Heart right ventricle (tissue), 16 donors: ENCODE measurements around the gene CDC42BPA. TPM values are rescaled to one million over a fixed set of nuclear protein-coding genes. Genes with fewer than 3 reads are reported as not detected.

Source experiments
- ATAC-seq, 8 donors: fragments of 200-7000 bp; cut with Tn5 transposase; one replicate each; pipeline ENCODE4 v1.9.1; 2020; ENCODE audit warnings: mild to moderate bottlenecking in 8 of 8, moderate library complexity in 8 of 8, moderate number of reproducible peaks in 1 of 8
- DNase-seq, 2 donors: peaks; one replicate each; pipeline ENCODE4 v3.0.0-alpha.2; 2020
- H3K27ac ChIP-seq, 10 donors: fragments of 200-600 bp; sonication (generic) in 2 of 10; one replicate each; pipeline versions ENCODE4 v1.5.0 to v1.8.0; 2020 to 2022; ENCODE audit warnings: mild to moderate bottlenecking in 3 of 10
- H3K27me3 ChIP-seq, 7 donors: fragments of 200-600 bp; one replicate each; pipeline ENCODE4 v1.8.0; 2021 to 2022; ENCODE audit warnings: mild to moderate bottlenecking in 2 of 7
- H3K36me3 ChIP-seq, 9 donors: fragments of 200-600 bp; sonication (generic) in 1 of 9; one replicate each; pipeline versions ENCODE4 v1.5.0 to v1.8.0; 2020 to 2022; ENCODE audit warnings: mild to moderate bottlenecking in 2 of 9
- H3K4me1 ChIP-seq, 9 donors: fragments of 200-600 bp; sonication (generic) in 1 of 9; one replicate each; pipeline versions ENCODE4 v1.5.0 to v1.8.0; 2020 to 2022; ENCODE audit warnings: mild to moderate bottlenecking in 4 of 9
- H3K4me3 ChIP-seq, 10 donors: fragments of 200-600 bp; sonication (generic) in 2 of 10; one replicate each; pipeline versions ENCODE4 v1.5.0 to v1.8.0; 2020 to 2022; ENCODE audit warnings: mild to moderate bottlenecking in 7 of 10, moderate library complexity in 2 of 10
- H3K9me3 ChIP-seq, 11 donors: fragments of 200-600 bp in 10 of 11; sonication (generic) in 2 of 11; one replicate each; pipeline versions ENCODE4 v1.5.0 to v1.8.0; 2013 to 2022; ENCODE audit warnings: mild to moderate bottlenecking in 2 of 11, control low read depth in 1 of 11, moderate library complexity in 1 of 11
- WGBS, 2 donors: extraction: QIAGEN DNeasy Blood & Tissue Kit; methylation state at CpG; one replicate each; pipeline ENCODE4 v1.1.7; 2013; ENCODE audit warnings: inconsistent platforms in 1 of 2; 5-methylcytosine and 5-hydroxymethylcytosine counted together
- intact Hi-C, 10 donors: fragments of 100-400 bp; cut with DNase I; formaldehyde crosslinking; loops; one replicate each; pipeline versions ENCODE4 v1.11.1 to v1.14.2; 2022
- polyA plus RNA-seq, 2 donors: library from polyadenylated mRNA; stranded (reverse); fragments of 200-250 nt; gene quantifications; one replicate each; pipeline ENCODE4 v1.2.3, GENCODE V29; 2013
- total RNA-seq, 10 donors: library from RNA; stranded (reverse); fragmentation: NEBNext Ultra II Directional in 3 of 10; extraction: Animal tissue kit (Norgen Biotek cat#: 25700) in 3 of 10; gene quantifications; one replicate each; pipeline versions ENCODE4 v1.2.1 to v1.2.4, GENCODE V29; 2021 to 2023
- TF ChIP-seq, protein P1 (sequence below), 9 donors: fragments of 200-600 bp; sonication (generic) in 2 of 9; IDR thresholded peaks; one replicate each; pipeline versions ENCODE4 v1.5.0 to v1.8.0; 2021 to 2022; ENCODE audit warnings: antibody characterized with exemption in 9 of 9, mild to moderate bottlenecking in 5 of 9, moderate library complexity in 1 of 9
- donor health status: Arrhythmogenic right ventricular cardiomyopathy.
- donor health status: ischemic (EF 13 %, LVEDD 7.1; RV severe dilation, severe dysfunction).
- donor health status: healthy with polysubstance abuse.
- donor health status: DM: no; HTN: yes; CAD: no.
- donor health status: DM: no; HTN: no; CAD: no.
- donor health status: ischemic (EF 25% LVEDD 6.9; RV normal size, moderate dysfunction).
- donor health status: ischemic (EF 25% LVEDD 5.7; RV mildly dilated, moderate dysfunction).
- donor health status: healthy.
- donor health status: DM: yes; HTN: yes; CAD: no.
- donor health status: Ischemic cardiomyopathy.
- donor health status: ischemic (EF 35%, LVEDD 5.7; RV mildly dilated, moderate dysfunction).
- donor health status: nonischemic (EF 11% LVEDD 7.7; RV severe dilation, severe dysfunction).
- donor health status: DM: yes; HTN: yes; CAD: no.
- donor health status: PGD.
- donor health status: ischemic (EF 29% LVEDD 5.4; RV normal size, mild dysfunction).
- donor health status: nonischemic (EF 23%, LVEDD 6.1; RV moderate dilation, normal function).

The CDC42BPA gene
- total and polyA plus RNA-seq, 12 donors, result 8.6 to 39.5 (median 31.5) TPM

DNA sequence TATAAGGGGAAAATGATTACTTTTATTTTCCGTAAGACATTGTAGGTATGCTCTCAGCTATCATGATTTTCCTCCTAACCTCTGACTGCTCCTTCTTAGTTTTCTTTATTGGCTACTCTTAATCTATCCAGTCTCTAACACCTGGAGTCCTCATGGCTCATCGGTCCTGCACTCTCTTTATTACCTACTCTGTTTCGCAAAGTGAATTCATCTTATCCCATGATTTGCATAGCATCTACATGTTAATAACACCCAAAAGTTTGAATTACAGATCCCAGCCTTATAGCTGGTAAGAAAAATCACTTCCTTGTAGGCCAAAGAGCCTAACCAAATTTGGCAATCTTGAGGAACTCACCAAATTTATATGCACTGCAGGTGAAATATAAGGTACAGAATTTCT, 136.3 kb downstream of the CDC42BPA start:
- no peak for DNase-seq
- no peak for ATAC-seq
- peaks cover 0 to 6% (median 2%) of the 10 kb centered on the region in 9 donors for H3K4me1 ChIP-seq
- H3K36me3 ChIP-seq, result peaks cover 0 to 18% (median 0%) of the 10 kb centered on the region in 9 donors
- no peaks in the 10 kb centered on the region for H3K27me3 ChIP-seq
- H3K4me3 ChIP-seq, result no peak overlapping the region
- WGBS, 2 donors, result 95 to 96% methylated on average over 3 of the region's 3 CpGs
- no peak overlapping the region for H3K27ac ChIP-seq
- no peaks in the 10 kb centered on the region for H3K9me3 ChIP-seq
- TF ChIP-seq, protein P1, sequence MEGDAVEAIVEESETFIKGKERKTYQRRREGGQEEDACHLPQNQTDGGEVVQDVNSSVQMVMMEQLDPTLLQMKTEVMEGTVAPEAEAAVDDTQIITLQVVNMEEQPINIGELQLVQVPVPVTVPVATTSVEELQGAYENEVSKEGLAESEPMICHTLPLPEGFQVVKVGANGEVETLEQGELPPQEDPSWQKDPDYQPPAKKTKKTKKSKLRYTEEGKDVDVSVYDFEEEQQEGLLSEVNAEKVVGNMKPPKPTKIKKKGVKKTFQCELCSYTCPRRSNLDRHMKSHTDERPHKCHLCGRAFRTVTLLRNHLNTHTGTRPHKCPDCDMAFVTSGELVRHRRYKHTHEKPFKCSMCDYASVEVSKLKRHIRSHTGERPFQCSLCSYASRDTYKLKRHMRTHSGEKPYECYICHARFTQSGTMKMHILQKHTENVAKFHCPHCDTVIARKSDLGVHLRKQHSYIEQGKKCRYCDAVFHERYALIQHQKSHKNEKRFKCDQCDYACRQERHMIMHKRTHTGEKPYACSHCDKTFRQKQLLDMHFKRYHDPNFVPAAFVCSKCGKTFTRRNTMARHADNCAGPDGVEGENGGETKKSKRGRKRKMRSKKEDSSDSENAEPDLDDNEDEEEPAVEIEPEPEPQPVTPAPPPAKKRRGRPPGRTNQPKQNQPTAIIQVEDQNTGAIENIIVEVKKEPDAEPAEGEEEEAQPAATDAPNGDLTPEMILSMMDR (IDR thresholded peaks at IDR 0.05), result no peak
- intact Hi-C loops, result no loop called here

DNA sequence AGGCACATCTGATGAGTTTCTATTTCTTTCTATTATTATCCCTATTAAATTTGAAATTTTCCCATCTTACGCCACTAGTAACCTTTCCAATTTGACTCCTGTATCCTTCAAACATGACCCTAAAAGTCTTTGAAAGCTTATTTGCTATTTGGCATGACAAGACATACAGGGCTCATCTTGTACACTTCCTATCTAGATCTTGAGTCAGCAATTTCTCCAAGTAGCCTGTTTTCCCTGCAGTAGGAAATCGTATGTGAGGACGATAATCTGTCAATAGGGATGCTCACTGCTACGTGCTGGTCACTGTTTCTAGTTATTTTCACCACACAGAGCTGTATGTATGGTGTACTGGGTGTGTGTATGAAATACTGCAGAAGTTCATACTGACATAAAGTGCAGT, 142.7 kb downstream of the CDC42BPA start:
- DNase-seq (no peak), ATAC-seq (no peak)
- no peak overlapping the region for H3K4me3 ChIP-seq
- H3K36me3 ChIP-seq, result peaks cover 0 to 6% (median 0%) of the 10 kb centered on the region in 9 donors
- intact Hi-C loops, result no loop called here
- no peak overlapping the region for H3K27ac ChIP-seq
- TF ChIP-seq, protein P1 (IDR thresholded peaks at IDR 0.05), result no peak
- H3K9me3 ChIP-seq, result no peaks in the 10 kb centered on the region
- peaks cover 0 to 25% (median 14%) of the 10 kb centered on the region in 9 donors for H3K4me1 ChIP-seq
- WGBS, 2 donors, result 84 to 96% methylated on average over 4 of the region's 4 CpGs
- no peaks in the 10 kb centered on the region for H3K27me3 ChIP-seq

DNA sequence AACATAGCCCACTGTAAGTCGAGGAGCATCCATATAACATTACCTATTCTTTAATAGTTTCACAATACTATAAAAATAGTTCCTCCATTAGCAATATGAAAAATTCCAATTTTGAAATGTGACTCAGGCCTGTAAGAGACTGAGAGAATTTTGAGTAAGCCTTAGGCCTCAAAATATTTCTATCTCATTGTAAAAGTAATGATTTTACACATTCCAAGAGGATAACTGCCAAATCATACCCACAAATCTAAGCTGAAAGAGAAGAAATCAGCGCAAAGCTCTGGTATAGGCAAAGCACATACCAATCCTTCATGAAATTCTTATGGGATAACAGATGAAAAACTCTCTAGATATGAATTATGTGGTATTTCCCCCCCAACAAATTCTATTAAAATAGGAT, 144.1 kb downstream of the CDC42BPA start:
- Histone ChIP-seq H3K4me3 (no peak overlapping the region), H3K27me3 (no peaks in the 10 kb centered on the region), H3K36me3 (peaks cover 0 to 3% (median 0%) of the 10 kb centered on the region in 9 donors), H3K27ac (no peak overlapping the region), H3K4me1 (peaks cover 0 to 34% (median 14%) of the 10 kb centered on the region in 9 donors), H3K9me3 (no peaks in the 10 kb centered on the region)
- no peak for ATAC-seq
- DNase-seq, result no peak
- intact Hi-C loops, result no loop called here
- TF ChIP-seq, protein P1 (IDR thresholded peaks at IDR 0.05), result no peak
- 99% methylated on average over 2 of the region's 2 CpGs for WGBS, 2 donors

DNA sequence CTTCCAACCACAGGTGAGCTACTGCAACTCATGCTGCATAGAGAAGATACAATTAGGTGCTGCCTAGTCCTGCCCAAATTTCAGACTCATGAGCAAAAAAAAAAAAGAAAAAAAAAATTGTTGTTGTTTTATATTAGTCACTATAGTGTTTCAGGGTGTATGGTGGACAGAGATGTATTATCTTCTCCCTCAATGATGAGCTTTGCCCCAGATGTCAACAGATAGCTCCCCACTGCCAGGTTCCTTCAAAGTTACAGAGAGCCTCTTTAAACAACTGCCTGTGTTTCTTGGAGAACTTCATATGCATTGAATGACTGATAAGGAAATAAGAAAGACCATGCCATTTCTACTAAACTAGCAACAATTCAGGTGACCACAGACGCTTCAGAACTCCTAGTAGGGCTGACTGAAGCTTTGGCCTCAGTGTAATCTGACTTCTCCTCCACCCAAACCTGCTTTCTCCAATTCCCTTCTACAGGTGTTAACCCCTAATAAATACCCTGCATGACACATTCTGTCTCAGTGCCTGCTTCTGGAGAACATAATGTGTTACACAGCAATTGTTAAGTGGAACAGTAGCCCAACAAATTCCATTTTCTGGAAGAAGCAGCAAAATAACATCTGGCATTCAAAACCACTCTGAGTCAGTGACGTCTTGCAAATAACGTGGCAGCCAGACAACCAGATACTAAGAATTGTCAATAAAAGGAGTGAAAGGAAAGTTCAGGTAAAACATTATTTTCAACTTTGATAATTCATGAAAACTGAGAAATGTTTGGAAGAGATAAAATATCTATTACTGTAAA, 147.7 kb downstream of the CDC42BPA start:
- 73 to 74% methylated on average over 3 of the region's 3 CpGs for WGBS, 2 donors

More for the DNA sequence above, 147.7 kb downstream of the CDC42BPA start:
- no peaks in the 10 kb centered on the region for H3K9me3 ChIP-seq
- ATAC-seq (no peak), DNase-seq (no peak)
- intact Hi-C loops, result no loop called here
- no peaks in the 10 kb centered on the region for H3K27me3 ChIP-seq
- no peak overlapping the region for H3K27ac ChIP-seq
- no peak overlapping the region for H3K4me3 ChIP-seq
- TF ChIP-seq, protein P1 (IDR thresholded peaks at IDR 0.05), result no peak
- H3K36me3 ChIP-seq, result no peaks in the 10 kb centered on the region
- peaks cover 0 to 40% (median 14%) of the 10 kb centered on the region in 9 donors for H3K4me1 ChIP-seq
